NCI-H1092 (cell line): Measurements from ENCODE around the gene CWH43.
"Not testable (repeated sequence)": the region's sequence is repeated elsewhere in the genome, so short reads cannot be mapped to it uniquely, and the experiment has no call there.

Source experiments
- DNase-seq: peaks from one replicate; lab custom pipeline; 2025; lab: John Stamatoyannopoulos, UW

The CWH43 gene

DNA sequence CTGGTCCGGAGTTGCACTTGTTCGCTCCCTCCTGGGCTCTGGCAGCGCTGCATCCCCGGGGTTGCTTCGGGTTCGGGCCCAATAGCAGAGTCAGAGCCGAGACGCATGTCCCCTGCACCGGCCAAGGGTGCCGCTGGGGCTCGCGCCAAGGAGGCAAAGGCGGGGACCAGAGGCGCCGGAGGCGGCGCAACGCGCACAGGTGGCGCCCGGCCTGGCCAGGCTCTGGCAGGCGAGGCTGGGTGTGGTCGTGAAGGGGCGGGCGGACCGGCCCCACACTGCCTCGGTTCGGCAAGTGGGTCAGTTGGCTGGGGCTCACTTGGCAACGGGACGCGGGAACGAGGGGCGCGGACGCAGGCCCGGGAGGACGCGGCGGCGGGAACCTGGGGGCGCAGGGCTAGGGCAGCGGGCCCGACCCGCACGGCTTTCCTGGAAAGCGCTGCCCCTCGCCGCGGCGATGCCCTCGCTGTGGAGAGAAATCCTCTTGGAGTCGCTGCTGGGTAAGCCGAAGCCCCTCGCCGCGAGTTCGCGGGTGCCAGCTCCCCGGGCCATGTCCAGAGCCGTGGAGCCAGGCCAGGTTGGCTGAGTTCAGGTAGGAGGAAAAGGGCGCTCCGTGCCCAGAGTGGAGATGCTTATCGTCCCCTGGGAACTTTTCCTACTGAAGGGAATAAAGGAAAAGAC, at the start of gene CWH43:
TSS of gene CWH43 (plus strand) at position 300 of the 678 bp plus-strand sequence. CDS start at position 455, 155 bp downstream.
- no peak for DNase-seq

DNA sequence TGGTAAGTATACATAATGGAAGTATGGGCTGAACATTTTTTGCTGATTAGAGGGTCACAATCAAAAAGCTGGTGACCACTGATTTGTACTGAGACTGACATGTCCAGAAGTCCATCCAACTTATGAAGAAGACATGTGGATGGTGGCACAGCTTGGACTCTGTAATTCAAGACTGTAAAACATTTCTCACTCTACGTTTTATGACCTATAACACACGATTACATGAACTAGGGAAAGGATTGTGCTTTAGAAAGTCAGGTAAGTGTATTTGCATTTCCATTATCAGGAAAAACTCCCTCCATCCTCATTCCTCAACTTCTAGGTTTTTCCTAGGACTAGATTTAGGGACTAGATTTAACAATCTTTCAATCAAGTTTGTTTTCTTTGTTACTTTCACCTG, 49.0 kb upstream of the CWH43 start:
- DNase-seq: no peak

DNA sequence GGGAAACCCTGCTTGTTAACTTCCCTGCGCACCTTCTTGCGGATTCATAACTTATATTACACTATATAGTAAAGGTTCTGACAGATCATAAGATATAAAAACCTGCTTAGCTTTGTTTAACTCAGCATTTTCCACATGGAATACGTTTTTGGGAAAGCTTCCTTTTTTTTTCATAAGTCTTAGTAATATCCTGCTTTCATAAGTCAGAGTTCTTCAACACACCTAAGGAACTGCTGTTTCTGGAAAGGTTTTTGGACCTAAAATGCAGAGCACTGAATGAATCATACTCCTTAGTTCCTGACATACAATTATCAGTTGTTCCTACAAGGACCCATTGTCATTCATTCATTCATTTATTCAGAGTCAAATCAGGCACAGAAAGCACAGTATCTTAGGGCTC, 47.2 kb upstream of the CWH43 start:
- DNase-seq: no peak

DNA sequence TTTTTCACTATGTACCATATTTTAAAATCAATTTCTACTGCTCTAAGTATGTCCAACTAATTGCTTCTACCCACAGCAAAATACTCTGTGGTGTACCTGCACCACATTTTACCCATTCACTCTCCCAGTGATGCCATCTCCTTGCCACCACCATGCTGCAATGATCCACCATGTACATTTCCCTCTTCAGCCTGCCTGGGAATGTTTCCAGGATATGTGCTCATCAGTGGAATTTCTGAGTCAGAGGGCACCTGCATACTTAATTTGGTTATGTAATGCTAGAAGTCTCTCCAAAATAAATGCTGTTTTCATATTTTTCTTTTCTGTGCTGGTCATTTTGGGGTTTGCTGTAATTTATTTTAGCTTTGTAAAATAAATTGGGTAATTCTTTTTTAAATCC, 46.3 kb upstream of the CWH43 start:
- DNase-seq: no peak

DNA sequence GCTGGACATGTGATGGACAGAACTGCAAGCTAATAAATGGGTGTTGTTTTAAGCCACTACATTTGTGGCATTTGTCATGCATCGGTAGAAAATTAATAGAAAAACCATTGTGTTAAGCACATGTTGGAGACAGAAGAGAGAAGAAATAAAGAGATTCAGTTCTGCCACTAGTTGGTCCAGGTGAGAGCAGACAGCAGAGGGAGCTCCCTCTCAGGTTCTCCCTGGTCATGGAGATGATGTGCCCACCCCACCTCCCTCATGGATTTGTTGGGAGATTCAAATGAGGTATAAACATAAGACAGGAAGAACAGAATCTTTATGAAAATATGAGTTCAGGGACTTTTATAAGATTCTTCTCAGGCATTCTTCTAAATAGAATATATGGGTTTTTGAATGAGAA, 42.7 kb upstream of the CWH43 start:
- no peak for DNase-seq

DNA sequence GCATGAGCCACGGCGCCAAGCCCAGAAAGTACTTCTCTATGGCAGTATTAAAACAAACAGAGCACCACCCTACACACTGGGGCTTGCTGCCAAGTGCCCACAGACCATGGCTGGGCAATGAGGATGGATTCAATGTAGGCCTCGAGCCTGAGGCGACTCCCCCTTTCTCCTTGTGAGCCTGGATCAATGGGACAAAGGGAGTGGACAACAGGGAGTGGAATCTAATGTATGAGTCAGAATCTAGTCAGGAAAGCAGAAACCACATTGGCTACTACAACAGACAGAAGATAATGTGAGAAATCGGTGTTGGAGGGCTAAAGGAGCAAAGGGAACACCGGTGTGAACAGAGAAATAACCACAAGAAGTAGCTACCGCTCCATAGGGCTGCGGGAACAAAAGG, 41.8 kb upstream of the CWH43 start:
- no peak for DNase-seq

DNA sequence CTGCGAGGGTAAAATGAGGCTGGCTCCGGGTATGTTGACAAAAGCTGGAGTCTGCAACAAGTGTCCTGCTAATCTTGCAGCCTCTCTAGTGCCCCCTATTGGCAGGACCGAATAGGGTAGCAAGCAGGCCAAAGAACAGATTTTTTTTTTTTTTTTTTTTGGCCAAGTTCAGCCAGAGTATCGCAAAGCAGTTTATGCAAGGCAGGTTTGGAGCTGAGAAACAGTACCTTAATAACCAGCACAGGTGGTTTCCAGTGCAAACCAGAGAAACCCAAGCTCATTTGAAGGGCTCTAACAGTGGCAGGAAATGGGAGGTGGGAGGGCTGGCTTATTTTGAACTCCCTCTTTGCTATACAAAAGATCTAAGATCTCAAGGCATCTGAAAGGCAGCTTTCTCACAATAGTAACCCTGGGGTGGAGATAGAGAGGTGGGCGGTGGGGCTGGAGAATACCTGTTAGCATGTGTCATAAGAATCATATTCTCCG, 41.3 kb upstream of the CWH43 start:
- no peak for DNase-seq

DNA sequence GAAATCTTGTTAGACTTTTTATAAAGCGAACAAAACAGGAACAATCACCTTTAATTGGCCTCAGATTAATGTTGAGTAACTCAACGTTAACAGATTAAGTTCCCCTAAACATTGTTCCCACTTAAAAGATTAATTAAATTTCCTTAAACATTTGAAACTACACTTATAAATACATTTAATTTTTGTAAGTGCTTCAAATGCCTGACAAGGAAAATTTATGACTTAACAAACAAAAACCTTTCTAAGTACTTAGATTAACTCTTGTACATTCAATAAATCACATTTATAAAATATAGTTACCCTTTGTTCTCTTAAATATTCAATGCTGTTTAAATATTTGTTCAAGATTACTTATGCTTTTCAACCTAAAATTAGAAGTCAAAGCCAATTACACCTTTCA, 40.1 kb upstream of the CWH43 start:
- no peak for DNase-seq

DNA sequence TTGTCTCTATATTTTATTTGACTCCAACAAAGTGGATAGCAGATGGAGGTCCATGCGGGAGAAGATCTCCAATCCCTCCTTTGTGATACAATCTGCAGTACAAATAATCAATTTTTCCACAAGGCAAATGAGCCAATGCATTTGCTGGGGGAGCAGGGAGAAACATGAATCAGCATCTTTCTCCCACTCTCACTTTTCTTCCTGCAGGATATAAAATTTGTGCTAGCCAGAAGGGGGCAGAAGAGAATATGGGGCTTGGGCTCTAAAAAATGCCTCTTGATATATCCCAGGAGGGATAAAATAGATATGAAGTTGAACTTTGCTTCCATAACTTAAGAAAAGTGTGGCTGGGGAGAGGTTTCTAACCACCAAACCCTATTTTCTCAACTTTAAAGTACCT, 38.3 kb upstream of the CWH43 start:
- DNase-seq: no peak

DNA sequence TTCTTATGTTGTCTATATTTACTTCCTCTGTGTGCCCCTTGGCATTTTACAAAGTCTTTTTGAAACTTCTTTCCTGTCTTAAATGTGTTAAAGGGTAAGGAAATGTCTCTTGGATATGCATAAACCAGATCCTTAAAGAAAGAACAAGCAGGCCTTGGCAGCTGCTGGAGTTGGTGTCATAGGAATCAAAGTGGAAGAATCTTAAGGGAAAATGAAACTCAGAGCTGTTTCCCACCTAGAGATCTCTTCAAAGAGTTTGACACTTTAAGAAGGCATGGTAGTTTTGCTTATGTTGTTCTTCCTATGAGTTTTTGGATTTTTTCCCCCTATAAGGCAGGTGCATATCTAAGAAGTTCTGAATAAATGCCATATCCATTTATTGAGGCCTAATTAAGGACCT, 37.0 kb upstream of the CWH43 start:
- DNase-seq: no peak

DNA sequence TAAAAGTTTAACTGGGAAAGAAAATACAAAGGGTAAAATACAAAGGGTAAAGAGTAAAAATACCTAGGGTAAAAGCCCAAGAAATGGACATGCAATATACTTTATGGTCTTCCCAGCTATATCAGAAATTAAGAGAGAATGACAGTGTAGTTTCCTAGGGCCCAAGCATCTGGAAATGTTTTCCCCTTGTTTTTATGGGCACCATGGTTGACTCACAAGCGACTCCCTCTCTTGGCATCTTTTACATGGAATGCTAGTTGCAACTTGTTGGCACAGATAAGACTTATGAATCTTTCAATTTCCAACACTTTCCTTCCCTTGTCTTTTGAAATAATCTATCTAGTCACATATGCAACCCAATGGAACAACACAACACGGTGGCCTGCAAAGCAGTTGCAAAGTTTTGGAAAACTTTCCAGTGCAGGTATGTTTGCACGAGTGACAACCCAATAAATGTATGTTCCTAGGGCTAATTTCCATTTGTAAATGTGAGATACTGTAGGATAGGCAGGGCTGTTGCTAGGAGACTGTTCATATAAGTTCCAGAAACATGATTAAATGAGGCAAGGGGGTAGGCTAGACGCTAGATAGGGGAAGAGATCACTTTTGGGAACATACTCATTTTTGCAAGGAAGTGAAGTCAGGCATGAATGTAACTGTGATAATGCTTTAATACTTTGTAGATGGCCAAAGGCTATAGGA, 36.4 kb upstream of the CWH43 start:
- no peak for DNase-seq

DNA sequence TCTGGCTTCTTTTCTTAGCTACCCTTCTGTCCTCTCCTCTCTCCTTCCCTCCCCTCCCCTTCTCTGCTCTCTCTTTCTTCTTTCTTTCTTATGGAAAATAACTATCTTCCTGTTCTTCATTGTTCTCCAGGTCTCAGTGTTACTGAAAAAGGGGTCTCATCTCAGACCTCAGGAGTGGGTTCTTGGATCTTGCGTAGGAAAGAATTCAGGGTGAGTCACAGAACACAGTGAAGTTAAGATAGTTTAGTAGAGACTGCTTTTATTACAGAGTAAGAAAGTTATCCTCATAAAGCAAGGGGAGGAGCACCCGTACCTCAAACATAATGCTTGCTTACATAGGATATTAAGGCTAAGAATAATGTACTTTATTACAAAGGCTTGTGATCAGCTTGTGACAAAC, 31.8 kb upstream of the CWH43 start:
- DNase-seq: no peak

DNA sequence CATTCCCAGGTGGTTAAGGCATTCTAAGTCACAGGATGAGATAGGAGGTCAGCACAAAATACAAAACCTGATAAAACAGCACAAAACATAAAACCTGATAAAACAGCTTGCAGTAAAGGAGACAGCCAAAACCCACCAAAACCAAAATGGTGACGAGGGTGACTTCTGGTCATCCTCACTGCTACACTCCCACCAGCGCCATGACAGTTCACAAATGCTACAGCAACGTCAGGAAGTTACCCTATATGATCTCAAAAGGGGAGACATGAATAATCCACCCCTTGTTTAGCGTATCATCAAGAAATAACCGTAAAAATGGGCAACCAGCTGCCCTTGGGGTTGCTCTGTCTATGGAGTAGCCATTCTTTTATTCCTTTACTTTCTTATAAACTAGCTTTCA, 28.7 kb upstream of the CWH43 start:
- not testable (repeated sequence) for DNase-seq

DNA sequence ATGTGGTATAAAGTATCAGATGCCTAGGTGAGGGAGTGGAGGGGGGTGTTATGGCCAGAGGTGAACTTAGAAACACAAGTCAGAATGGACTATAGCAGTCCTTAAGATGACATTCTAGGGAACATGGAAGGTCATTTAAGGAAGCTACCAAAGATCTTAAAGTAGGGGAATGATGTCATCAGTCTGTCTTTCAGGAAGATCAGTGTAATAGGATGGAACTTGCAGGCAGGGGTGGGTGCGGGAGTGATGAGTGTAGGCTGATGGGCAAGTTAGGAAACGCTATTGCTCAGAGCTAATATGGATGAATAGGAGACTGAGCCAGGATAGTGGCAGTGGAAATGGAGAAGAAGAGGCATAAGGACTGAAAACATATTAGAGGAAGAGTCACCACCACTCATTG, 27.5 kb upstream of the CWH43 start:
- DNase-seq: no peak

DNA sequence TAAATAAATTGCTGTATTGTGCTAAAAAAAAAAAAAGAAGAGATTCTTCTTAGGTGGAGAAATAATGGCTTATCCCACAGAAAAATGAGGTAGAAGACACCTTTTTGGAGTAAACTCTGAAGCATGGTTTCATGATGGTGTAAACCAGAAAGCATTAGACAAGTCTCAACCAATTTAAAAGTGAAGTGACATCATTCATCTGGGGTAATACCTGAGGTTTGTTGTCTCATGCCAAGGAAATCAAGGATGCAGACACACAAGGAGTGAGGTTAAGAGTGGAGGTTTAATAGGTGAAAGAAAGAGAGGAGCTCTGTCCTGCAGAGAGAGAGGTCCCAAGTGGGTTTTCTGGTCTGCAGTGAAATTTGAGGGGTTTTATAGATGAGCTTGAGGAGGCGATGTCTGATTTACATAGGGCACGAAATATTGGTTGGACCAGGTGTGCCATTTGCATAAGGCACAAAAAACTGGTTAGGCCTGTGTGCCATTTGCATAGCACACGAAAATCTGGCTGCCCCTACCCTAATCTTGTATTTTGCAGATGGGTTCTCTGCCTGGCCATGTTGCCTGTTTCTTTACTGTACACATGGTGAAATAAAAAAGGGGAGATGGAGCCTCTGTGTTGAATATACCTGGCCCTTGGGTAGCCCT, 25.0 kb upstream of the CWH43 start:
- DNase-seq: no peak

DNA sequence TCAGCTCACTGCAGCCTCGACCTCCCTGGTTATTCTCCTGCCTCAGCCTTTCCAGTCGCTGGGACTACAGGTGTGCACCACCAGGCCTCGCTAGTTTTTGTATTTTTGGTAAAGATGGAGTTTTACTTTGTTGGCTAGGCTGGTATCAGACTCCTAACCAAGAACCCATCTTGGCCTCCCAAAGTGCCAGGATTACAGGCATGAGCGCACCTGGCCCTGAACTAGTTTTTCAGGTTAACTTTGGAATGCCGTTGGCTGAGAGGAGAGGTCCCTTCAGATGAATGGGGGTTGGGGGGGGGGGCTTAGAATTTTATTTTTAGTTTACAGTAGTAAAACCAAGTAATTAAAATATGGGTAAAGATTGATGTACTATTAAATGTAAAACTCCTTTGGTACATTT, 23.4 kb upstream of the CWH43 start:
- no peak for DNase-seq

DNA sequence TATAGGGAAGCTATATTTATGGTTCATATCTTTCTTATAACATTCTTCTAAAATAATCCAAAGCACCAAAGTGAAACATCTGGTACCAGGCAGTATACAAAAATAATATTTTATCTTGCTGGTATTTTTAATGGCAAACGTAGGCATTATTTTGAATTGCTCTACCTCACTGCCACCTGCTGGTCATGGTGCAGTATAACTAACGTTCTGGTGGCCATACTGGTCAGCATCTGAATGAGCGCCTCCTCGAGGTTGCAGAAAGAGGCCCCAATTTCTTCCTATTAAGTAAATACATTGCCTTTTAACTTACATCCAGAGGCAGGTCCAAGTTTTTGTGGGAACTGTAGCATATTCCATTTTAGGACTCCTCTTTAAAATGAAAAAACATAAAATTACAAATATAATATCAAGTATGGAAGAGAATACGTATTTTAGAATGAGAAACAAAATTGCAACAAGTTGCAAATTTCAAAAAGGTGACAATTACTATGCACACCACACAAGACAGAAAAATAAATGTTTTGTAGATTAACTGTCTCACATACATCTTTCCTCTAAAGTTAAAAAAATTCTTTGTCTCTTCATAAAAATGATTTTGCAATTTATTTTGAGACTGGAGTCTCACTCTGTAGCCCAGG, 22.9 kb upstream of the CWH43 start:
- peak; percentile 74 for DNase-seq

DNA sequence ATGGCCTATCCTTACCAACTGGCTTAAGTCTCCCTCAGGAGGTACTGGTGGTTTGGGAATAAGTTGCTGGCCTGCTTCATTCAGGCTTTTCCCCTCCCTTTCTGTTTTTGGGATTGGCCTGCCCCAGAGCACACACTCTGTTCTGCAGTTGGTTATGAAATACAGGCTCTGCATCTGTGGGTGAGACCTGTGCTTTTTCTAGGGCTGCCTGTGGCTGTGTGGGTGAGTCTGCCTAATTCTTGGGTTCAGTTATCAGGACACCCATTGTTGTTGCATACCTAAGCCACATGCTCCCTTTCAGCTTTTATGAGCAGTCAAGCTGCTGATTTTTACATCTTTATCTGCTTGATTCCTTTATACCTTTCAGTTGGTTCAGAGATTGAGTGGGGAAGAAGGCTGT, 19.0 kb upstream of the CWH43 start:
- no peak for DNase-seq

DNA sequence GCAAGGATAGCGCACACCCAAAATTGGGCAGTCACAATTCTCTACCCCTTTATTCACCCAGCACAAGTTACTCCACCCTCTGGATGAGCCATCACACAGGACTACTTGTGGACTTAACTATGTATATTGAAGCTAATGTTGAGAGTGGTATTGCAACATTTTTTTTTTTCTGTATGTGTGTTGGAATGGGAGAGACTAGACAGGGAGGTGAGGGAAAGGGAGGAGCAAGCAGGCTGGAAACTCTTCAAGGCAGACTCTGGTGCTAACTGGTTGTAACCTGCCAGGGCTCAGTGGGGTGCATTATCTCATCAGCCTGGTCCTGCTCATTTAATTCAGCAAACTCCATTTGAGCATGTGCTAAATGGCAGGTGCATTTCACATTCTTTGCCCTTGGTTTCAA, 18.4 kb upstream of the CWH43 start:
- DNase-seq: no peak

DNA sequence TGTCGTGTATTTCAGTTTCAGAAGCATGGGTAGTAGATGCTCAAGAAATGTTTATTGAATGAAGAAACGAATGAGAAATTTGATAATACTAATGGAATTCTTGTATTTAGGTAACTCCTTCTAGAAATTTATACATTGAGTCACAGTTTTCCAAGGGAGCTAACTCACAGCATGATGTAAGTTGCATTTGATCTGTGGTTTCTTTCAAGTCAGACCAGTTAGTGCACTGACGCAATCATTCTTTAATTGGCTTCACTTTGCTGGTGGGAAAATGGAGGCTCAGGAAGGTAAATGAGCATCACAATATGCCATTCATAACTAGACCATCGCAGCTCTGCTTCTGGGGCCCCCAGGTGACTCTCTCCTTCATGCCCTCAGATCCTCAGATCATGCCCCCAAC, 17.3 kb upstream of the CWH43 start:
- DNase-seq: no peak

DNA sequence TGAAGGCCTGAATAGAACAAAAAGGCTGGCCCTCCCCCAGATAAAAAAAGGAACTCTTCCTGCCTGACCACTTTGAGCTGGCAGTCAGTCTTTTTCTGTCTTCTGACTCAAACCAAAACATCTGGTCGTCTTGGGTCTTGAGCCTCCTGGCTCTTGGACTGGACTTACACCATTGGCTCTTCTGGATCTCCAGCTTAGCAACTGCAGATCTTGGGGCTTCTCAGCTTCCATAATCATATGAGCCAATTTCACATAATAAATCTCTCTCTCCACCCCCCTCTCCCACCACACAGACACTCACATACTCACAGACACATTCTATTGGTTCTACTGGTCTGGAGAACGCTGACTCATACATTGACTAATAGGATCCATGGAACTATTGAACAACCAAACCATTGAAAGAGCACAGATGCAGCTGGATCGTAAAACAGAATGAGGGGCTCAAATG, 15.6 kb upstream of the CWH43 start:
- DNase-seq: no peak

DNA sequence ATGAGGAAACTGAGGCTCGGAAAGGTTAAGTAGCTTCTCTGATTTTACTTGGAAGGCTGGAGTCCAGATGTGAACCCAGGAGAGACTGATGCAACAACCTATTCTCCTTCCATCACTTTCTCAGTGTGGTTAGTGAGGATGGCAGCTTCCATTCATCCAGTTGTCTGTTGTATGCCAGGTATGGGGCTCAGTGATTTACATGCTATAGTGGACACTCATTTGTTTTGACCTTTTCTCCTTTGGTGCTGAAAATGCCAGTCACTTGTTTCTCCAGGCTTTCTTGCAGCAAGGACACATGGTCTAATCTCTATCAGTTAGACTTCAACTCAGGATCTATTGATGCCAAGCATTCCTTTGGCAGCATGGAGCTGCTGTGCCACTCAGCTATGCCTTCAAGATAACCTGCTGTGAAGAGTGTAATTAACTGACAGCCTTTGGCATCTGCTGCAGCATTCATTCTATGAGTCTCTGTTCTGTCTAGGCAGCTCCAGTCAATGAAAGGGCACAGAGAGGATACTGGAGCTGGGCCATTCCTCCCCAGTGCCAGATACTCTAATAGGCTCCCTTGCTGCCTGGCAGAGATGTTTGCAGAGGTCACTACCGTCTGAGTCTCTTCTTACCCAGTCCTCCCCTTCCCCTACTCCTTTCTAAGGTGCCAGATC, 11.0 kb upstream of the CWH43 start:
- no peak for DNase-seq
